Stimulated activated CD4-positive, alpha-beta T cell treated with anti-CD3 and anti-CD28 coated beads, Interleukin-2, amount 100 ng/mL, for 4 hours (primary cell): Measurements from ENCODE around the gene SCAPER.
A peak's percentile ranks its signal among the peaks of the same experiment; 100 is the strongest.
"Not testable (repeated sequence)": the region's sequence is repeated elsewhere in the genome, so short reads cannot be mapped to it uniquely, and the experiment has no call there.

Source experiments
- DNase-seq: peaks from one replicate; pipeline ENCODE4 v3.0.0-alpha.2; 2020; ENCODE audit warnings: low read depth

The SCAPER gene

DNA sequence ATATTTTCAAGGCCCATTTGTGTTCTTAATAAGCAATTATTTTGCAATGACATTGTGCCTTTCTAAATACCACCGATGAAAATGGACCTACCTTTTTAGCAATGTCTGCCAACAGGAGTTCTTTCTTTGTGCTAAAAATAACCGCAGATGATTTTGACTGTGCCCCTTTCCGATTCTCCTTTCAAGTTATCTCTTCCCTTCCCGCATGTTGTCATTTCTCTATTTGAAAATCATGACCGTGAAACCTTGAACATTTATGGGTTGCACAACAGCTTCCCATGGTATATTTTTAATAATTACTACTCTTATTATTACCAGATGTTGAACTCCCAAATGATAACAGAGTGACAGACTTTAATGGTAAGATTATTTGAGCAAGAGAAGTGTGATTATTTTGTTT is 583.5 kb downstream of the SCAPER start:
- DNase-seq = no peak

DNA sequence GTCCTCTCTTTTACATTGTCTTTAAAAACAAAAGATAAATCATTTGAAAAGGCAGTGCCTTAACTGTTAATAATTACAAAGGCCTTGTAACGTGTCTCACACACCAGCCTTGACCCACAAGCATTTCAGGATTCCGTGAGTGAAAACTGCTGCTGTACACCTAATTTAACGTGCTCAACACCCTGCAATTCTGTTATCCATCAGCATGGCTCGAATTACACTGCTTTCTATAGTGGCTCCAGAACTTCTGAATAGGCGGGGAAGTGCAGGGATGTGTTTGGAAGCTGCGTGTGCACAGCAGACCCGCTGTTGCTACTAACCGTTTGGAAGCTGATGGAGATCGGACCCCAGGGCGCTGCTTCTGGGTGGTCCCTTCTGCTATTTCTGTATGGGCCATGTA is 584.0 kb downstream of the SCAPER start:
- DNase-seq = no peak

GRCh38 chr15:76320012-76320411 is 585.1 kb downstream of the SCAPER start:
- DNase-seq = no peak

DNA sequence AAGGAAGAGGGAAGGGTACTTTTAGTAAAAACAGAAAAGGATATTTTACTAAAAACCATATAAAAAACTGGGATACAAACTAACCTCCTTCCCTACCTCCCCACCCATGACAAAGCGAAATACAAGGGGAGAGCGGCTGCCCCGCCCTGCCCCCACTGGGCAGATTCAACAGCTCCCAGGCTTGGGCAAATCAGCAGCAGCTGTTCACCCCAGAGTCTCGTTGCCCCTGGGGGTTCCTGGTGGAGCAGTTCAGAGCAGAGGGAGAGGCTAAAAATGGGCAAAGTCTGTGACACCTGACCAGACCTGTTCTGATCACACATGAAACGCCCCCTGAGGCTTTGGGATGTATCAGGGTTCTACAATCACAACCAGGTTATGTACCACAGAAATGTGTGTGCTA is 591.4 kb downstream of the SCAPER start:
- DNase-seq = no peak

DNA sequence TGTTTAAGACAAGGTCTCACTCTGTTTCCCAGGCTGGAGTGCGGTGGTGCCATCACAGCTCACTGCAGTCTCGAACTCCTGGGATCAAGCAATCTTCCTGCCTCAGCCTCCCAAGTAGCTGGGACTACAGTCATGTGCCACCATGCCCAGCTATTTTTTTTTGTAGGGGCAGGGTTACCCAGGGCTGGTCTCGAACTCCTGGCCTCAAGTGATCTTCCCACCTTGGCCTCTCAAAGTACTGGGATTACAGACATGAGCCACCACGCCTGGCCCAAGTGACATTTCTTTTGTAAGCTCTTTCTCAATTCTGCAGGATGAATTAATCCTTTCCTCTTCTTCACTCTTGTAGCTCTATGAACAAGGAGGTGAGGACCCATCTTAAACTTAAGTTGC is 592.0 kb downstream of the SCAPER start:
- not testable (repeated sequence) for DNase-seq

DNA sequence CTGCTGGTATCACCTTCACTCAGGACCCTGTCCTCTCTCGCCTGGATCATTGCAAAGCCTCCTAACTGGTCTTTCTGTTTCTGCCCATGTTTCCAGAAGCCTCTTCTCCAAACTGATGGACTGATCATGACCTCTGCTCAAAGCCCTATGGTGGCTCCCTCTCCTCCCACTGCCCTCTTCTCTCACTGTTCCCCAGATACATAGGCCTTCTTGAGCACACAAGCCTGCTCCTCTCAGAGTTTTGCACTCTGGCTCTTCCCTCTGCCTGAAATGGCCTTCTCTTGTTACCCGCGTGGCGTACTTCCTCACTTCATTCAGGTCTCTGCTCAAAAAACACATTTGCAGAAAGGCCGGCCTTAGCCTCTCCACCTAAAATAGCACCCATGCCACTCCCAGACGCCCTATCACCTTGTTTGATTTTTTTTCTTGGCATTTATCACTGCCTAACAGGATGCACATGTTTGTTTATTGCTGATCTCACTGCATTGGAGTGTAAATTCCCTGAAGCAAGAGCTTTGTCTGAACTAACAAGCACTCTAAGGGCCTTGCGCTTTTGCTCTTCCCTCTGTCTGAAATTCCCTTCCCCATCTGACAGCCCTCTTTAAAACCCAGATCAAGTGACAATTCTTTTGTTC is 592.5 kb downstream of the SCAPER start:
- DNase-seq = no peak

GRCh38 chr15:76311100-76311953 is 593.8 kb downstream of the SCAPER start, which contains the start of gene ETFA:
ETFA (minus strand) TSS chr15:76311469; CDS start chr15:76311388, 81 bp downstream.
- DNase-seq = peak; percentile 87

- DNase-seq = no peak
These were observed 594.6 kb downstream of the SCAPER start for GRCh38 chr15:76310475-76311099.

GRCh38 chr15:76309601-76310330 is 595.4 kb downstream of the SCAPER start:
- no peak for DNase-seq

DNA sequence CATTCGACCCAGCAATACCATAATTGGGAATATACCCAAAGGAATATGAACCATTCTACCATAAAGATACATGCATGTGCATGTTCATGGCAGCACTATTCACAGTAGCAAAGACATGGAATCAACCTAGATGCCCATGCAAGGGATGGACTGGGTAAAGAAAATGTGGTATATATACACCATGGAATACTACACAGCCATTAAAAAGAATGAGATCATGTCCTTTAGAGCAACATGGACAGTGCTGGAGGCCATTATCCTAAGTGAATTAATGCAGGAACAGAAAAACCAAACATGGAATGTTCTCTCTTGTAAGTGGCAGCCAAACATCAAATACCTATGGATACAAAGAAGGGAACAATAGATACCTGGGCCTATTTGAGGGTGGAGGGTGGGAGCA is 601.2 kb downstream of the SCAPER start:
- DNase-seq = no peak

GRCh38 chr15:76299786-76300185 is 605.4 kb downstream of the SCAPER start:
- no peak for DNase-seq

GRCh38 chr15:76298986-76299385 is 606.2 kb downstream of the SCAPER start:
- no peak for DNase-seq

GRCh38 chr15:76297951-76298350 is 607.2 kb downstream of the SCAPER start:
- not testable (repeated sequence) for DNase-seq
